Transverse colon (tissue), 4 donors: ENCODE data around the gene PNPLA2. TPM values are rescaled to one million over a fixed set of nuclear protein-coding genes. Genes with fewer than 3 reads are reported as not detected.

Experiments
- DNase-seq: peaks from one replicate; pipeline ENCODE4 v3.0.0-alpha.2; 2019
- H3K27ac ChIP-seq, 4 donors: fragments of 200-600 bp; sonication (generic); 2 replicates each; pipeline ENCODE4 v1.5.1; 2016 to 2018; ENCODE audit warnings: inconsistent platforms in 4 of 4
- H3K27me3 ChIP-seq: fragments of 200-600 bp; sonication (generic); 2 replicates; pipeline ENCODE4 v1.5.1; 2017; ENCODE audit warnings: inconsistent platforms
- H3K36me3 ChIP-seq, 4 donors: fragments of 200-600 bp; sonication (generic); 2 replicates each; pipeline ENCODE4 v1.5.1; 2017 to 2019; ENCODE audit warnings: inconsistent platforms in 4 of 4
- H3K4me1 ChIP-seq, 4 donors: fragments of 200-600 bp; sonication (generic); 2 replicates each; pipeline ENCODE4 v1.5.1; 2017 to 2020; ENCODE audit warnings: inconsistent platforms in 4 of 4
- H3K4me3 ChIP-seq, 4 donors: fragments of 200-600 bp; sonication (generic); 1 replicate in 1 of 4; 2 replicates in 3 of 4; pipeline versions ENCODE4 v1.5.1 to v1.6.1; 2017 to 2019; ENCODE audit warnings: inconsistent platforms in 4 of 4
- H3K9me3 ChIP-seq, 2 donors: fragments of 200-600 bp; sonication (generic); 2 replicates each; pipeline ENCODE4 v1.5.1; 2017 to 2019; ENCODE audit warnings: inconsistent platforms in 2 of 2
- CTCF ChIP-seq, 5 experiments: fragments of 200-600 bp in 3 of 5; fragments of 450-650 bp in 2 of 5; sonication (generic) in 3 of 5; IDR thresholded peaks; 1 replicate in 2 of 5; 2 replicates in 3 of 5; pipeline ENCODE4 v1.5.1; 2016 to 2017; ENCODE audit warnings: antibody characterized with exemption in 5 of 5, inconsistent platforms in 3 of 5, mild to moderate bottlenecking in 2 of 5, moderate library complexity in 1 of 5
- EP300 ChIP-seq: sonication (generic); formaldehyde crosslinking; IDR thresholded peaks from one replicate; pipeline ENCODE4 v1.6.1; 2017; ENCODE audit warnings: antibody characterized with exemption, low read depth
- POLR2A ChIP-seq: fragments of 450-650 bp; IDR thresholded peaks from one replicate; pipeline ENCODE4 v1.6.1; 2016; ENCODE audit warnings: antibody characterized with exemption, mild to moderate bottlenecking, moderate library complexity
- POLR2AphosphoS5 ChIP-seq, 3 donors: sonication (generic); formaldehyde crosslinking; IDR thresholded peaks; one replicate each; pipeline ENCODE4 v1.6.1; 2016; ENCODE audit warnings: antibody characterized with exemption in 3 of 3
- WGBS, 2 donors: methylation state at CpG; one replicate each; pipeline ENCODE4 v1.1.5; 2018; ENCODE audit warnings: low coverage in 1 of 2; 5-methylcytosine and 5-hydroxymethylcytosine counted together
- in situ Hi-C, 4 donors: fragments of 200-750 bp; cut with MboI; loops; one replicate each; pipeline versions ENCODE4 v1.15.0 to v1.15.1; 2017; ENCODE audit warnings: low sequenced_read_pairs in 3 of 4, low pct_ligation_motif_present in 1 of 4, low pct_unique_long_range_greater_than_20kb in 1 of 4
- intact Hi-C: fragments of 100-400 bp; cut with DNase I; formaldehyde crosslinking; loops from one replicate; pipeline ENCODE4 v1.15.1; 2023; ENCODE audit warnings: low total_unique reads
- total RNA-seq, 4 donors: library from RNA; depleted of rRNA; stranded (reverse); fragments of >200 nt; gene quantifications; one replicate each; pipeline ENCODE4 v1.1.0, GENCODE V29; 2016

PNPLA2 gene, protein sequence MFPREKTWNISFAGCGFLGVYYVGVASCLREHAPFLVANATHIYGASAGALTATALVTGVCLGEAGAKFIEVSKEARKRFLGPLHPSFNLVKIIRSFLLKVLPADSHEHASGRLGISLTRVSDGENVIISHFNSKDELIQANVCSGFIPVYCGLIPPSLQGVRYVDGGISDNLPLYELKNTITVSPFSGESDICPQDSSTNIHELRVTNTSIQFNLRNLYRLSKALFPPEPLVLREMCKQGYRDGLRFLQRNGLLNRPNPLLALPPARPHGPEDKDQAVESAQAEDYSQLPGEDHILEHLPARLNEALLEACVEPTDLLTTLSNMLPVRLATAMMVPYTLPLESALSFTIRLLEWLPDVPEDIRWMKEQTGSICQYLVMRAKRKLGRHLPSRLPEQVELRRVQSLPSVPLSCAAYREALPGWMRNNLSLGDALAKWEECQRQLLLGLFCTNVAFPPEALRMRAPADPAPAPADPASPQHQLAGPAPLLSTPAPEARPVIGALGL
- 100 to 1,000 TPM in 3 of 4 donors, 10 to 100 TPM in 1; 61.7 to 821 (median 134) TPM for total RNA-seq

- Histone ChIP-seq H3K4me3 (peak within 1 kb of the TSS; percentile 62 to 97 (median 86)), H3K9me3 (no peaks in the 10 kb centered on the region), H3K27me3 (no peaks in the 10 kb centered on the region), H3K4me1 (peaks cover 16 to 34% (median 29%) of the 10 kb centered on the region in 4 donors), H3K27ac (peak within 1 kb of the TSS; percentile 96 to 100 (median 97)), H3K36me3 (no peaks in the 10 kb centered on the region)
- TF ChIP-seq POLR2A (peak; percentile 84), EP300 (no peak), CTCF (IDR thresholded peaks at IDR 0.05) (no peak), POLR2AphosphoS5 (IDR thresholded peaks at IDR 0.05) (peak in 2 of 3 donors; percentile 85 to 89)
- peak; percentile 75 for DNase-seq
- in situ Hi-C loops: no loop called here
- intact Hi-C loops: no loop called here
- 35% methylated on average over 19 of the region's 20 CpGs; no CpG with 5 or more reads in 1 of the 2 donors for WGBS, 2 donors
These were observed at the start of gene PNPLA2 for GRCh38 chr11:818396-819128. Gene PNPLA2, plus strand, starts transcription at chr11:818914. Its CDS starts 805 bp downstream, at chr11:819719.

DNA sequence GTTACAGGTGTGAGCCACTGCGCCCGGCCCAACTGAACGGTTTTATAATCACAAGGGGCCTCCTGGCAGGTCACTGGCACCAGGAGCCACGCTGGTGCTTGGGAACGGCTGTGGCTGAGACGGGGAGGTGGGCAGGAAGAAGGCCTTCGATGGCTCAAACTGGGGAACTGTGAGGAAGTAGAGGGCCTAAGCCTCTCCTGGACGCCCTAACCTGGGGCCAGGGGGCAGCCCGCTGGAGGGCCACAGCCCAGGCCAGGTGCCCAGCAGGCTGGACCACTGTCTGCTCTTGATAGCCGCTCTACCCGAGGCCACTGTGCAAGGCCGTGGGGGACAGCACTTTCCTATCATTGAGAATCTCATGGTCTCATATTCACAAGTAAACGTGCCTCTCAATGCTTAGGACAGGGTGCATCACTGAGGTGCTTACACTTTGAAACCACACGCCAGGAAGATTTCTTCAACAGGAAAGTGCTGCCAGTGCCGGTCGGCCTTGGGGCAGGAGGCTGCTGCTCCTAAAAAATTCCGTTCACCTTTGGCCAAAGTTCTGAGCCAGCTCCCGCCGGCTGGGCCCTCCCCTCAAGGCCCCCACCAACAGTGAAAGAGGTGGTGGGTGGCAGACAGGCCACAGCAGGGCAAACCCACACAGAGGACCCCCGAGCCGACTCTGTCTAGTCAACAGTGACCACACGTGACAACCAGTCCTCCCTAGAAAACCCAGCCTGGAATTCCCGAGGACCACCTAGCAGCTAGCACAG is 48.6 kb upstream of the PNPLA2 start:
- in situ Hi-C loops: no loop called here
- 92% methylated on average over 23 of the region's 23 CpGs; no CpG with 5 or more reads in 1 of the 2 donors for WGBS, 2 donors
- H3K27ac ChIP-seq: no peak overlapping the region

DNA sequence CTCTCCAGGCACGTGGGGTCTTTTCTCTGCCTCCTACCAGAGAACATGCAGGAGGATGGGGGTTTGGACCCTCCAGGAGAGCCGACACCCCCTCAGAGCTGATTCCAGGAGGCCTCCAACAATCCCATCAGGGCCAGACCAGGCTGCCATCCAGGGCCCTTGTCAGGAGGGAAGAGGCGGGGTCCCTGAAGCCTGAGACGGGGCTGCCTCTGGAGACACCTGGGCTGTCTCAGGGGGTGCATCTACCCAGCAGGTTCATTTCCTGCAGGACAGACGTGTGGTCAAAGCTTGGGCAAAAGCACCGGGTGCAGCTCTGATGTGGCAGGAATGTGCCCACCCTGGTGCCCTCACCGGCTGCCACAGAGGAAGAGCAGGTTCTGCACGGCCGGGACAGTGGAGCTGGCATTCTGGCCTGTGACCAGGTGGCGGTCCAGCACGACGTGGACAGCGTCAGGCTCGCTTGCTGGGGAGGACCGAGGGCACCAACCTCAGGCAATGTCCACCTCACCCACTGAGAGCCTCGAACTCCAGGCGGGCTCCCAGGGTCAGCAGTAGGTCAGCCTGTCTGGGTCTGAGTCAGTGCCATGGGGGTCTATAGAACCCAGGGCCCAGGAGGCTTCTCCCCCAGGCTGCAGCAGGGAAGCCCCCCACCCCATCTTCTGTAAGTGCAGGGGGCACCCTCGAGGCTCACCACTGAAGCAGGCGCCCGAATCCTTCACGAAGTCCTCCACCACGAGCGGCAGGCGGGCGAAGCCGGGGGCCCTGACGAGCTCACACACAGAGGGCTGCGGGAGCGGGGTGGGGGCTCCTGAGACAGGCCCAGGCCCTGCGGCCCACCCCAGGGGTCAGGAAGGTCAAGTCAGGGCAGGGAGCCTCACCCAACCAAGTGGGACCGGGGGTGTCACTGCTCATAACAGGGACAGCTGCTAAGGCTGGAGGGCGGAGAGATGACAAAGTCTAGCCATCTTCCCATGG is 47.8 kb upstream of the PNPLA2 start:
- no peak overlapping the region for H3K4me3 ChIP-seq
- no peak overlapping the region for H3K27ac ChIP-seq
- no peaks in the 10 kb centered on the region for H3K27me3 ChIP-seq
- TF ChIP-seq CTCF (IDR thresholded peaks at IDR 0.05) (no peak), POLR2AphosphoS5 (IDR thresholded peaks at IDR 0.05) (no peak)
- intact Hi-C loops (no loop called here), in situ Hi-C loops (no loop called here)
- peaks cover 9 to 12% (median 10%) of the 10 kb centered on the region in 4 donors for H3K4me1 ChIP-seq
- H3K36me3 ChIP-seq: peaks cover 0 to 16% (median 0%) of the 10 kb centered on the region in 4 donors
- 95% methylated on average over 32 of the region's 32 CpGs; no CpG with 5 or more reads in 1 of the 2 donors for WGBS, 2 donors
- H3K9me3 ChIP-seq: no peaks in the 10 kb centered on the region
- no peak for DNase-seq

More for the DNA sequence above, 48.6 kb upstream of the PNPLA2 start:
- no peak for DNase-seq
- Histone ChIP-seq H3K4me1 (peaks cover under 1 to 3% (median 2%) of the 10 kb centered on the region in 4 donors), H3K9me3 (no peaks in the 10 kb centered on the region), H3K36me3 (peaks cover 0 to 16% (median under 1%) of the 10 kb centered on the region in 4 donors), H3K27me3 (no peaks in the 10 kb centered on the region), H3K4me3 (no peak overlapping the region)
- TF ChIP-seq CTCF (IDR thresholded peaks at IDR 0.05): no peak
- no peak for TF ChIP-seq POLR2AphosphoS5 (IDR thresholded peaks at IDR 0.05)
- TF ChIP-seq EP300: no peak
- TF ChIP-seq POLR2A: no peak
- intact Hi-C loops: no loop called here
